GM18868 (cell line): ENCODE measurements around the gene LONRF3.

ENCODE experiments used
- ATAC-seq: cut with Tn5 transposase; IDR thresholded peaks from one replicate; pipeline ENCODE4 v1.9.1; 2021; ENCODE audit warnings: mild to moderate bottlenecking, moderate library complexity; ENCODE audit not compliant: unreplicated experiment

LONRF3 gene

GRCh38 chrX:119030990-119031389 is 56.6 kb downstream of the LONRF3 start:
- ATAC-seq, result no peak

- no peak for ATAC-seq
Measured at GRCh38 chrX:119036107-119037029, 62.0 kb downstream of the LONRF3 start.

GRCh38 chrX:119040432-119040831 is 66.0 kb downstream of the LONRF3 start:
- no peak for ATAC-seq

DNA sequence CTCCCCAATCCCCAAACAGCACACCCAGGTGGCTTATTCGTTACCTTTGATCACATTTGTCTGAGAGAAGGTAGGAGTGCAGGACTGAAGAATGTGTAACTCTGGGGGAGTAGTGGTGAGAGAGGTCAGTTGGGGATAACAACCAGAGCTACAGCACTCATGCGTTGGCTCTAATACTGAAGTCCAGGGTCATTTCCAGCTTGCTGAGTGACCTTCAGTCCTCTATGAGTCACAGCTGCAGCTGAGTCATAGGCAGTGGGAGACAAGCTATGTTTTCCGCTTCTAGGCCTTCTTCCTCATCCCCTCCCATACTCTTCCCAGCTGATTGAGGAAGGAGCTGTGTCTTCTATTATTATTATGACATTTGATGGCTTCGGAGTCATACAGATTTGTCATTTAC is 66.8 kb downstream of the LONRF3 start:
- ATAC-seq, result no peak

- ATAC-seq, result no peak
Measured at GRCh38 chrX:119042040-119042439, 67.6 kb downstream of the LONRF3 start.

DNA sequence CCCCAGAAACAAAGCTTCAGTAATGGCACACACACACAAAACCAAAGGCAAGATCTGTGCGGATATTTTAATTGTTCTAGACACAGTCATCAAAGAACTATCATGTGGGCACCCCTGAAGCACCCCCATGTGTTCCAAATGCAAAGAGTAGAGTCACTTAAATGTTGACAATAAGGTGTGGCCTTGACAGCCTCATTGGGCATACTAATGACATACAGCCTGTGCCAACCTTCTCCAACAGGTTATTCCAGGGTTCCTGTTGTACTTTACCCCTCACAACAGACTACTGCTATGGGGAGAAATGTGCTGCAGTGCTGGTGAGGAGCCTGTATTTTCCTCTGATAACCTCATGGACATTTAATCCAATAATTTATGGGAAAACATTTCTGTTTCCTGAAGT is 68.6 kb downstream of the LONRF3 start:
- no peak for ATAC-seq

- no peak for ATAC-seq
Measured at GRCh38 chrX:119045884-119046283, 71.5 kb downstream of the LONRF3 start.

DNA sequence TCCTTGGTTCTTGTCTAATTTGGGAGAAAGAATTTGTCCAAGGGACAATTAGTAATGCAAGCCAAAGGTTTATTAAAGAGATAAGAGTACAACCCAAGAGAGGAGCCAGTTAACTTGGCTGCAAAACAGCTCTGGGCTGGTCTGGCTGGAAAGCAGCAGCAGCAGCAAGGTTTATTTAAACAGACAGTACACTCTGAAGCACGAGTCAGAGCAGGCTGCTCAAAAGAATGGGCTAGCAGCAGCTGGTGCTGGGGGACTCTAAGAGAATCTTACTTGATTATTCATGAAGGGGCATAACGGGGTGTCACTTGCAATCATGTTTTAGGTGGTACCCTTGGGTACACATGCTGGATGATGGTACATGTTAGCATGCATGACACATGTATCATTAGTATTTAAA is 81.3 kb downstream of the LONRF3 start:
- no peak for ATAC-seq

DNA sequence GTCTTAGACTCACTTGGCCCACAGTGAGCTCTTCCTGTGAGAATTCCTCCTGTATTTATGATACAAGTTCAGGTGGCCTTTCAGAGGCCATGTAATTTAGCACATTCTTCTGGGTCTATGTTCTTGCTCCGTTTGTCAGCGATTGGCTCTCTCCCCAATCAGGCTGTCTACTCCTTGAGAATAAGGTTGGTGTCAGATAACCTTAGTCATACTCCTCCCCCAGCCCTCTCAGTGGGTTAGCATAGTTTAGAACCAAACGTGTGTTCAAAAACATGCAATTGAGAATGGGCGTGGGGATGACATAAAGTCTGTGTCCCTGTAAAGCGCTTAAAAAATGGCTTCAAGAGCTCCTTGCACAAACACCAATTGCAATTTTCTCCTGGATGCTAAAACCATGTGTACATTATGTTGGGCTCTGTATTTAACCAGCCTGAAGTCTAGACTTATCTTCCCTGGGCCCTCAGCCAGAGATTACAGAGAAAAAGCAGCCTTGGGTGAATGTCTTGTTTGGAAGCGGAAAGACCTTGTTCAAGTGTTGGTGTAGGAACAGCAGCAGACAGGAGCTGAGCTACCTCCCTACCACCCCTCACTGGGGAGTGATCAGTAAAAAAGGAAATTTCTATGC is 88.4 kb downstream of the LONRF3 start:
- no peak for ATAC-seq

- ATAC-seq, result no peak
Measured at GRCh38 chrX:119063428-119063827, 89.0 kb downstream of the LONRF3 start.

GRCh38 chrX:119067023-119067739 is 92.8 kb downstream of the LONRF3 start:
- peak; percentile 72 for ATAC-seq
